GM12891 (cell line): ENCODE measurements around the gene CDH13.

ENCODE experiments used
- POLR2A ChIP-seq: IDR thresholded peaks from 2 replicates; pipeline ENCODE4 v1.6.1; 2011; ENCODE audit warnings: low read depth, low read length, control low read depth
- POLR2AphosphoS5 ChIP-seq: IDR thresholded peaks from 2 replicates; pipeline ENCODE4 v1.6.1; 2011; ENCODE audit warnings: low read depth, low read length, control low read depth
- SPI1 ChIP-seq: IDR thresholded peaks from 2 replicates; pipeline ENCODE4 v1.6.1; 2011; ENCODE audit warnings: low read depth, low read length, control low read depth
- TAF1 ChIP-seq: IDR thresholded peaks from 2 replicates; pipeline ENCODE4 v1.6.1; 2011; ENCODE audit warnings: low read depth, low read length, control low read depth

DNA sequence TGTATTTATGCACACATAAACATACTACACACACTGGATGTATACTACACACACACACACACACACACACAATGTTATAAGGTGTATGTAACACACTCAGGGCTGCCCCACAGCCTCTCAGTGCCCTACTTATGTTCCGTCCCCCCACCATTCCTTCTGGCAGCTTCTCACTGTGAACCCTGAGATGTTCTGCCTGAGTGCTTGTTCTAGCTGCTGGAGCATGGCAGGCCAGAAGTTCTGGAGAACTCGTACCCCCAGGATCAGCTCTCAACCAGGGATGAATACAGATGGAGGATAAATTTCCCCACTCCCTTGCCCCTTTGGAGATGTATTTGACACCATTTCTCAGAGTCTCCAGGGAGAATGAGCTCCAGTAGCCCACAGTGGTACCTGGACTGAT is 76.4 kb downstream of the CDH13 start:
- TF ChIP-seq POLR2A (no peak), POLR2AphosphoS5 (no peak), TAF1 (no peak), SPI1 (no peak)
